ENCODE measurements around the gene CLPTM1L.

GRCh38 chr5:1317921-1318565, 26.9 kb downstream of the CLPTM1L start:
- no peak for TF ChIP-seq CTCF (conservative IDR thresholded peaks at IDR 0.05; ENCODE audit: low read length)
- no peak for TF ChIP-seq EZH2phosphoT487 (IDR thresholded peaks at IDR 0.05; ENCODE audit: borderline replicate concordance)

Data from Loucy (cell line).